BE2C (cell line): ENCODE measurements around the gene WASHC4.

Experiments used
- DNase-seq: peaks from one replicate; pipeline ENCODE4 v3.0.0-alpha.2; 2020
- H3K27me3 ChIP-seq: fragments of 250-450 bp; sonication (Bioruptor Pico); 2 replicates; pipeline ENCODE4 v1.5.1; 2020; ENCODE audit warnings: mild to moderate bottlenecking
- H3K36me3 ChIP-seq: fragments of 250-450 bp; sonication (Bioruptor Pico); 2 replicates; pipeline ENCODE4 v1.5.1; 2020; ENCODE audit warnings: mild to moderate bottlenecking
- H3K4me1 ChIP-seq: fragments of 250-450 bp; sonication (Bioruptor Pico); 2 replicates; pipeline ENCODE4 v1.5.1; 2020
- H3K4me3 ChIP-seq: 2 replicates; pipeline ENCODE4 v1.5.1; 2011; ENCODE audit warnings: low read depth, low read length
- H3K9me3 ChIP-seq: fragments of 250-450 bp; sonication (Bioruptor Pico); 2 replicates; pipeline ENCODE4 v1.5.1; 2020
- TF ChIP-seq, protein P1 (sequence below): IDR thresholded peaks from 2 replicates; pipeline ENCODE4 v1.5.1; 2012; ENCODE audit warnings: mild to moderate bottlenecking, low read depth, low read length

WASHC4 gene

DNA sequence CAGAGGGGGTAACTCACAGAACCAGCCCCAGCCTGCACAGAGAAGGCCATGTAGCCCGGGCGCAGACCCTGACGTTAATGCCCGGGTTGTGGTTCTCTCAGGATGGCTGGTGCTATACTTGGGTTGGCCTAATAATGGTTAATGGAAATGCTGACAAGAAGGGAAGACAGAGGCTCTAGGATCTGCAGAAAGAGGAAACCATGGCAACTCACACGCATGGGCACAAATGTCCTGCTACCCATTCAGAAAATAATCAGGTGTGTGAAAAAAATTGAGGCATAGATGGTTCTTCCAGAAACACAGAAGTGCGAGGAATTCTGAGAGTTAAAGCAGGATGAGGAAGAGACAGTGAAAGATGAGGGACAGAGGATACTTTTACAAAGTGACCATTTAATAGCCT, 94.7 kb downstream of the WASHC4 start:
- Histone ChIP-seq H3K27me3 (no peaks in the 10 kb centered on the region), H3K4me1 (no peaks in the 10 kb centered on the region), H3K9me3 (no peaks in the 10 kb centered on the region), H3K4me3 (no peak overlapping the region), H3K36me3 (peaks cover 2% of the 10 kb centered on the region)
- TF ChIP-seq, protein P1, sequence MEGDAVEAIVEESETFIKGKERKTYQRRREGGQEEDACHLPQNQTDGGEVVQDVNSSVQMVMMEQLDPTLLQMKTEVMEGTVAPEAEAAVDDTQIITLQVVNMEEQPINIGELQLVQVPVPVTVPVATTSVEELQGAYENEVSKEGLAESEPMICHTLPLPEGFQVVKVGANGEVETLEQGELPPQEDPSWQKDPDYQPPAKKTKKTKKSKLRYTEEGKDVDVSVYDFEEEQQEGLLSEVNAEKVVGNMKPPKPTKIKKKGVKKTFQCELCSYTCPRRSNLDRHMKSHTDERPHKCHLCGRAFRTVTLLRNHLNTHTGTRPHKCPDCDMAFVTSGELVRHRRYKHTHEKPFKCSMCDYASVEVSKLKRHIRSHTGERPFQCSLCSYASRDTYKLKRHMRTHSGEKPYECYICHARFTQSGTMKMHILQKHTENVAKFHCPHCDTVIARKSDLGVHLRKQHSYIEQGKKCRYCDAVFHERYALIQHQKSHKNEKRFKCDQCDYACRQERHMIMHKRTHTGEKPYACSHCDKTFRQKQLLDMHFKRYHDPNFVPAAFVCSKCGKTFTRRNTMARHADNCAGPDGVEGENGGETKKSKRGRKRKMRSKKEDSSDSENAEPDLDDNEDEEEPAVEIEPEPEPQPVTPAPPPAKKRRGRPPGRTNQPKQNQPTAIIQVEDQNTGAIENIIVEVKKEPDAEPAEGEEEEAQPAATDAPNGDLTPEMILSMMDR: no peak
- no peak for DNase-seq

DNA sequence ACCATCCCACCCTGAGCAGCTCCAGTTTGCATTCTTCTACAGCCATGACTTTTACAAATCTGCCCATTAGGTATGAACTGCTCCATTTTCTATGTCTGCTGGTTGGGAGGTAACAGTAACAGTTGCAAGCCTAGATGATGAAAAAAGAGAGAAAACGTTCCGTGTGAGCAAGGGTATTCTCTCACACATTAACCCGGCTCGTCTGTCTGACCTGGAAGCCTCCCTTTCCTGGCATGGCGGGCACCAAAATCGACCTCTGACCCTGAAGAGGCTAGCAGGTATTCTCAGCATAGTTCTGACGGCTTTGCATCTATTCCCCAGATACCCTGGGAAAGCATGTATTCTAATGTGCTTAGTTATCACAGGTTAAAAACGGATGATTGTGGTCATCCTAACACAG, 96.6 kb downstream of the WASHC4 start:
- TF ChIP-seq, protein P1: no peak
- H3K4me1 ChIP-seq: no peaks in the 10 kb centered on the region
- no peaks in the 10 kb centered on the region for H3K27me3 ChIP-seq
- no peak for DNase-seq
- no peaks in the 10 kb centered on the region for H3K9me3 ChIP-seq
- H3K36me3 ChIP-seq: peaks cover 2% of the 10 kb centered on the region
- H3K4me3 ChIP-seq: no peak overlapping the region

DNA sequence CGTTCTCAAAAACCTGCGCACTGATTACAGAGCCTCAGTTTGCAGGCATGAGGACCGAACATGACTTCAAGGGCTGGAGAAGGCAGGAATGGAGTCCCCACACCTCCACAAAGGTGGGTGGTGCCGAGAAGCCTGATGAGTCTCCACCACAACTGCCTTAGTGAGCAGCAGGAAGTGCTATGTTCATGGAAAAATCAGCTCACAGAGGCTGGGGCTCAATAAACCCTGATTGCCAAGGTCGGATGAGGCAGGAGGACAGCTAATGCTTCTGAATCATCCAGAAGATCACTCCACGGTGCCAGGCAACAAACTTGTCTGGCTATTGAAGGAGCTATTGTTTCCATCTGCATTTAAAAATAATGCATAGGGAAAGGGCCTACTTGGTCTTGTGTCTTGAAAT, 97.4 kb downstream of the WASHC4 start:
- Histone ChIP-seq H3K36me3 (peaks cover 2% of the 10 kb centered on the region), H3K4me3 (no peak overlapping the region), H3K9me3 (no peaks in the 10 kb centered on the region), H3K27me3 (no peaks in the 10 kb centered on the region), H3K4me1 (no peaks in the 10 kb centered on the region)
- DNase-seq: no peak
- TF ChIP-seq, protein P1: no peak

- no peak for DNase-seq
- H3K9me3 ChIP-seq: no peaks in the 10 kb centered on the region
- H3K4me1 ChIP-seq: no peaks in the 10 kb centered on the region
- H3K27me3 ChIP-seq: no peaks in the 10 kb centered on the region
- no peaks in the 10 kb centered on the region; the same call in 1 of the 2 replicates for H3K36me3 ChIP-seq
- TF ChIP-seq, protein P1: no peak
- no peak overlapping the region for H3K4me3 ChIP-seq
These were observed 98.0 kb downstream of the WASHC4 start for GRCh38 chr12:105205322-105206048.

- TF ChIP-seq, protein P1: no peak
- Histone ChIP-seq H3K4me1 (no peaks in the 10 kb centered on the region), H3K27me3 (no peaks in the 10 kb centered on the region), H3K36me3 (no peaks in the 10 kb centered on the region; the same call in 1 of the 2 replicates), H3K4me3 (no peak overlapping the region), H3K9me3 (no peaks in the 10 kb centered on the region)
- DNase-seq: no peak
These were observed 99.3 kb downstream of the WASHC4 start for GRCh38 chr12:105206686-105207374.

DNA sequence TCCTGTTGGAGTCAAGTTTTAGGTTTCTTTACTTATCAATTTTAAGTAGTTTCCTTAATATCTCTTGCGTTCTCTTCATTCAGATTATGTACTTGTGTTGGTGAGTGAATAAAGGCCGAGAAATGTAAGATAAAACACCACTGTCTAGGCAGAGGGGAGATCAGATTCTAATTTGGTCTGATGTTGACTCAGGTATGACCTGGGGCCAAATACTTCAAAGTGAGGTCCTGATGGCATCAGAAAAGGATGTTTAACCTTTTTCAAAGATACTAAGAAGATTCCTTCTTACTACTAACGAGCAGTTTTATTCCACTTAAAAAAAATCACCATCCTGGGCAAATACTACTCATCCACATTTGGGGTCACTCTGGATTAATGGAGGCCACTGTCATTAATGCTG, 101.6 kb downstream of the WASHC4 start:
- Histone ChIP-seq H3K36me3 (no peaks in the 10 kb centered on the region; the same call in 1 of the 2 replicates), H3K4me3 (no peak overlapping the region), H3K4me1 (no peaks in the 10 kb centered on the region; the same call in 1 of the 2 replicates), H3K9me3 (no peaks in the 10 kb centered on the region), H3K27me3 (no peaks in the 10 kb centered on the region)
- no peak for DNase-seq
- TF ChIP-seq, protein P1: no peak
